ENCODE measurements around the gene EDA.

GRCh38 chrX:69626129-69626528 lies 10.2 kb downstream of the EDA start:
- TF ChIP-seq, protein P1, sequence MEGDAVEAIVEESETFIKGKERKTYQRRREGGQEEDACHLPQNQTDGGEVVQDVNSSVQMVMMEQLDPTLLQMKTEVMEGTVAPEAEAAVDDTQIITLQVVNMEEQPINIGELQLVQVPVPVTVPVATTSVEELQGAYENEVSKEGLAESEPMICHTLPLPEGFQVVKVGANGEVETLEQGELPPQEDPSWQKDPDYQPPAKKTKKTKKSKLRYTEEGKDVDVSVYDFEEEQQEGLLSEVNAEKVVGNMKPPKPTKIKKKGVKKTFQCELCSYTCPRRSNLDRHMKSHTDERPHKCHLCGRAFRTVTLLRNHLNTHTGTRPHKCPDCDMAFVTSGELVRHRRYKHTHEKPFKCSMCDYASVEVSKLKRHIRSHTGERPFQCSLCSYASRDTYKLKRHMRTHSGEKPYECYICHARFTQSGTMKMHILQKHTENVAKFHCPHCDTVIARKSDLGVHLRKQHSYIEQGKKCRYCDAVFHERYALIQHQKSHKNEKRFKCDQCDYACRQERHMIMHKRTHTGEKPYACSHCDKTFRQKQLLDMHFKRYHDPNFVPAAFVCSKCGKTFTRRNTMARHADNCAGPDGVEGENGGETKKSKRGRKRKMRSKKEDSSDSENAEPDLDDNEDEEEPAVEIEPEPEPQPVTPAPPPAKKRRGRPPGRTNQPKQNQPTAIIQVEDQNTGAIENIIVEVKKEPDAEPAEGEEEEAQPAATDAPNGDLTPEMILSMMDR (IDR thresholded peaks at IDR 0.05 in 4 of 5, conservative IDR thresholded peaks at IDR 0.05 in 1 of 5) = no peak
- no peak for TF ChIP-seq POLR2A (IDR thresholded peaks at IDR 0.05)

All from gastrocnemius medialis (tissue), 4 donors.